ENCODE data around the gene GP1BB. TPM values are rescaled to one million over a fixed set of nuclear protein-coding genes. Genes with fewer than 3 reads are reported as not detected.
A peak's percentile ranks its signal among the peaks of the same experiment; 100 is the strongest.

The GP1BB gene
- total RNA-seq, 1 donor from 2014 or later: not detected

- ATAC-seq (no peak), DNase-seq (no peak)
- intact Hi-C loops (cut with micrococcal nuclease): no loop called here
These were observed 12.5 kb downstream of the GP1BB start for GRCh38 chr22:19735665-19736510.

- ATAC-seq (peak; percentile 10), DNase-seq (no peak)
- intact Hi-C loops (cut with micrococcal nuclease): no loop called here
These were observed 14.7 kb downstream of the GP1BB start for GRCh38 chr22:19737846-19738663.

- intact Hi-C loops (cut with micrococcal nuclease): no loop called here
- ATAC-seq (no peak), DNase-seq (no peak)
These were observed 15.5 kb downstream of the GP1BB start for GRCh38 chr22:19738664-19739447.

DNA sequence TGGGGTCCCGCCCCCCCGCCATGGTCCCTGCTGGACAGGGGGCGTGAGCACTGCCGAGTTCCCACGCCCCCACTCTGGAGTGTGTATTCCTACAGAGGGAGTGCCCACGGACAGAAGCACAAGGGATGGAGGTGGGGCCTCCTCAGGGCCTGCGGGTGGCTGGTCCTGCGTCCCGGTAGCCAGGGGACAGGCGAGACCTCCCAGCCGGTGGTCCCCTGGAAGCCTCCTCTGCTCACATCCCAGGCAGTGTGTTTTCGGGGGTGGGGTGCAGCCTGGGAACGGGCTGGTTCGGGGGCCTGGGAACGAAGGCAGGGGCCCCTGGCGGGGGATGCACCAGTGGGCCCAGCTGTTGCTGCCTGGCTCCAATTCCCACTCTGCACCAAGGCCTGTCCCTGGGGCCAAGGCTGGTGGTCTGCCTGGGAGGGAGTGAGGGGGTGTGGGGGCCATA lies 16.1 kb downstream of the GP1BB start:
- ATAC-seq (no peak), DNase-seq (no peak)
- intact Hi-C loops (cut with micrococcal nuclease): no loop called here

GRCh38 chr22:19739911-19740449 lies 16.6 kb downstream of the GP1BB start:
- no peak for ATAC-seq
- intact Hi-C loops (cut with micrococcal nuclease): no loop called here
- no peak for DNase-seq

GRCh38 chr22:19740586-19740985 lies 17.2 kb downstream of the GP1BB start:
- intact Hi-C loops (cut with micrococcal nuclease): no loop called here
- no peak for ATAC-seq
- DNase-seq: no peak

DNA sequence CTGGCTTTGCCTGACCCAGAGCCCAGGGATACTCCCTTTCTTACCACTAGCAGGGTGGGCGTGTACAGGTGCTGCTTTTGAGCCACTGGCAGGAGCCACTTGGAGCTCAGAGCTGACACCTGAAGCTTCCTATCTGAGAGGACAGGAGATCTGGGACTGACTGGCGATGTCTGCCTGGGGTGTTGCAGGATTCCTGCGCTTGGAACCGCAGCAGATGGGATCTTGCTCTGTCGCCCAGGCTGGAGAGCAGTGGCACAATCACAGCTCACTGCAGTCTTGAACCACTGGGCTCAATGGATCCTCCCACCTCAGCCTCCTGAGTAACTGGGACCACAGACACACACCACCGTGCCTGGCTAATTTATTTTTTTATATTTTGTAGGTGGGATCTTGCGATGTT lies 17.7 kb downstream of the GP1BB start:
- ATAC-seq (no peak), DNase-seq (no peak)
- intact Hi-C loops (cut with micrococcal nuclease): no loop called here

- DNase-seq: no peak
- ATAC-seq: no peak
- intact Hi-C loops (cut with micrococcal nuclease): no loop called here
These were observed 19.1 kb downstream of the GP1BB start for GRCh38 chr22:19742160-19743066.

DNA sequence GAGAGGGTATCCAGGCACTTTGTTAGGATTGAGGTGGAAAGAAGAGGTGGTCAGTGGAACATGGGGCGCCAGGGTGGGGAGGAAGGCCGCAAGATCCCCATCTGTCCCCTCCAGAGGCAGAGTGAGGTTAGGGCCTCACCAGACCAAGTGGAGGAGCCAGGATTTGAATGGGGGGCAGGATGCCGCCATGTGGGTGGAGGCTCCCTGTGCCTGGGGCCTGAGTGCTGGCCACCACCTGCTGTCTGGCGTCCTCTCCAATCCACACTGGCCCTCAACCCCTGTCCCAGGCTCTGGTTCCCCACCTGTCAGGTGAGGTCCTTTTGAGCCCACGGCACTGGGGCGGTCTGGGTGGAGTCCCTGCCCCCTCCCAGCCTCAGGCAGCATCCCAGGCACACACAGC lies 19.7 kb downstream of the GP1BB start:
- no peak for DNase-seq
- intact Hi-C loops (cut with micrococcal nuclease): no loop called here
- ATAC-seq: no peak

GRCh38 chr22:19743651-19744050 lies 20.3 kb downstream of the GP1BB start:
- DNase-seq: no peak
- no peak for ATAC-seq
- intact Hi-C loops (cut with micrococcal nuclease): no loop called here

DNA sequence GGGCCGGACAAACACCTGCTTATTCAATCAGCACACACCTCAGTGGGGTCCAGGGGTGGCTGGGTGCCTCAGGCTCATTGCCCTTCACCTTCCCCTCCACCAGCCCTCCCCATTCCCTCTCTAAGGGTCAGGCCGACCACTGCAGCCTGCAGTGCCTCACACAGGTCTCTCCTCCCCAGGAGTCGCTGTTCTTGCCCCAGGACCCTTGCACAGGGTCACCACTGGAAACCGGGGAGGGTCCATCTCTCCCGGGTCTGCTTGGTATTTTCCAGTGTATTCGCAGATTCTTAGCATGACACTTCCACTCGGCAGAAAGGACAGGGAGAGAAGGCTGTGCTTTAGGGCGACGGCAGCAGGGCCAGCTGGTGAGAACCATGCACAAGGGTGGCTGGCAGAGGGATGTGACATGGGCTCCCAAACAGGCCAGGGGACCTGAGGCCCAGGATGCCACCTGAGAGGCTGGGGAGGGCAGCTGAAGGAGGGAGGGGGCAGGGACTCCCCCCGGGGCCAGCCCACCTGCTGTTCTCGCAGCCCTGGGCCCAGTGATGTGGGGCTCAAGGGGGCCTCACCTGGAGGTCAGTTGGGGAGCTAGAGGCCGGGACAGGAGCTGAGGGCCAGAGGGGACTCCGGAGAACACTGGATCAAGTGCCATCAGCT lies 21.1 kb downstream of the GP1BB start:
- intact Hi-C loops (cut with micrococcal nuclease): no loop called here
- no peak for ATAC-seq
- no peak for DNase-seq

- intact Hi-C loops (cut with micrococcal nuclease): no loop called here
- ATAC-seq (peak; percentile 94), DNase-seq (peak; percentile 87)
These were observed 22.1 kb downstream of the GP1BB start for GRCh38 chr22:19745155-19746101.

GRCh38 chr22:19746726-19747125 lies 23.4 kb downstream of the GP1BB start:
- no peak for ATAC-seq
- no peak for DNase-seq
- intact Hi-C loops (cut with micrococcal nuclease): no loop called here

GRCh38 chr22:19747551-19747950 lies 24.2 kb downstream of the GP1BB start:
- DNase-seq: no peak
- no peak for ATAC-seq
- intact Hi-C loops (cut with micrococcal nuclease): no loop called here

DNA sequence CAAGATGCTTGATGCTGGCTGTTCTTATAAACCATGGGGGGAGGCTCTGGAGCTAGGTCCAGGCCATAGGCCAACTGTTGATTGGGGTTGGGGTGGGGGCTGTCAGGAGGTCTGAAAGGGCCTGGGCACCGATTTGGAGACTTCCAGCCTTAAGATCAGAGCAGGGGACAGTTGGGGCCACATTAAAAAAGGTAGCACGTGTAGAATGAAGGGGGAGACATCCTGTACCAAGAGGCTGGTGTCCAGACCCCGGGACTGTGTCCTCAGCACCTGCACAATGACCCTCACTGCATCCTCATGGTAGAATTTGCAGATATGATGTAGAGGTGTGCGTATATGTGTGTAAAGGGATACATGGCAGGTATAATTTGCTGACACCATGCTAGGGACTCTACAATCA lies 24.8 kb downstream of the GP1BB start:
- intact Hi-C loops (cut with micrococcal nuclease): no loop called here
- ATAC-seq (no peak), DNase-seq (no peak)

DNA sequence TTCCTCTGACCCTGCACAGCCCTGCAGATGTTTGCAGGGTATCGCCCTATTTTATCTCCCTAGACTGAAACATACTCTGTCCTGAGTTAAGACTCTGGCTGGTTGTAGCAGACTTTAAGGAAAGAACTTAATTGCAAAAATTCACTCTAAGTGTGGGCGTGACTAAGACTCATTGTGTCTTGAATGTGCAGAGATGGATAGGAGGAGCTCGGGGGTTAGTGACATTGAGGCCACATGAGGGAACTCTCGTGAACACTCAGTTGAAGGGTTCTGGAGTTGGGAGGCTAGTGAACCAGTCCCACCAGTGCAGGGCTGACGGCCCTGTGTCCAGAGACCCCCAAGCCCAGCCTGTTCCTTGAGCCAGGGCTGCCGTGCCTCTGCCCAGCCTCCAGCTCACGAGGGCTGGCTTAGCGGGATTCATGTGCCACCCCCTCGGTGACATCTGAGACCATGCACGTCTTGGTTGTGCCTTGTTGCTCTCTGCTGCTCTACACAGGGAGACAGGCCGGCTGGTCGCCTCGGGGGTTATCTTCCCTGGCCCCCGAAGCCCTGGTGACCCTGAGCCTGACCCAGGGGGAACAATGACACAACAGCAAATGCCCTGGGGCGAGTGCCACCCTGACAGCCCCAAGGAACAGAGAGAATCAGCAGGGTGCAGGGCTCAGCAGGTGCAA lies 25.8 kb downstream of the GP1BB start:
- intact Hi-C loops (cut with micrococcal nuclease): no loop called here
- no peak for DNase-seq
- no peak for ATAC-seq
